ENCODE measurements around the gene SLC35A5. TPM values are rescaled to one million over a fixed set of nuclear protein-coding genes. Genes with fewer than 3 reads are reported as not detected.

Gene SLC35A5
- total and polyA plus RNA-seq, 2 of the 8 experiments (the other 6 are each of a cell fraction or from before 2014, with no cell fraction given) = 36.5 to 38.6 TPM

GRCh38 chr3:112583105-112583504 is 21.3 kb downstream of the SLC35A5 start:
- Histone ChIP-seq H3K36me3 (ENCODE audit: control insufficient read depth in 2 of 4, insufficient read depth in 4 of 4, low read length in 3 of 4) (peaks cover 0 to 43% (median 8%) of the 10 kb centered on the region in 4 experiments; a peak in 4 of 8 replicates), H3K23me2 (ENCODE audit: low read depth, low read length) (no peaks in the 10 kb centered on the region), H3K9me3 (ENCODE audit: insufficient read depth in 2 of 2, low read depth in 1 of 2, low read length in 1 of 2) (no peaks in the 10 kb centered on the region), H2BK5ac (ENCODE audit: low read depth, low read length) (no peak overlapping the region), H3K79me2 (ENCODE audit: control insufficient read depth in 1 of 2, insufficient read depth in 2 of 2, low read length in 2 of 2) (no peaks in the 10 kb centered on the region), H3K79me1 (ENCODE audit: low read depth, low read length) (no peaks in the 10 kb centered on the region), H2BK15ac (ENCODE audit: low read length) (no peak overlapping the region), H4K20me1 (replicated peaks in 1 of 2; ENCODE audit: control insufficient read depth in 1 of 2, insufficient read depth in 2 of 2, low read length in 2 of 2) (no peaks in the 10 kb centered on the region), H3K23ac (ENCODE audit: insufficient read length) (no peak overlapping the region), H4K5ac (ENCODE audit: insufficient read length, low read depth, low read length) (no peak overlapping the region), H3K56ac (replicated peaks; ENCODE audit: insufficient read length, low read depth, low read length) (no peak overlapping the region), H3K27me3 (replicated peaks in 1 of 4; ENCODE audit: control insufficient read depth in 3 of 4, extremely low read depth in 1 of 4, insufficient read depth in 3 of 4, low read length in 3 of 4) (no peaks in the 10 kb centered on the region), H3K18ac (ENCODE audit: extremely low read depth, low read length) (no peak overlapping the region), H4K8ac (ENCODE audit: extremely low read depth, insufficient read depth, low read length) (no peak overlapping the region), H3K4me3 (ENCODE audit: extremely low read depth in 1 of 4, insufficient read depth in 2 of 4, low read depth in 3 of 4, low read length in 4 of 4) (no peak overlapping the region), H3K4ac (replicated peaks; ENCODE audit: insufficient read length, low read depth, low read length) (no peak overlapping the region), H3K4me1 (replicated peaks in 1 of 4; ENCODE audit: control insufficient read depth in 3 of 4, insufficient read depth in 4 of 4, low read length in 3 of 4) (no peaks in the 10 kb centered on the region; a peak in 1 of 7 replicates), H4K91ac (replicated peaks; ENCODE audit: insufficient read length, low read length) (no peak overlapping the region), H3K4me2 (ENCODE audit: insufficient read depth in 1 of 2, low read depth in 2 of 2, low read length in 2 of 2) (no peak overlapping the region), H2AK5ac (ENCODE audit: low read depth, low read length) (no peak overlapping the region), H2AFZ (ENCODE audit: low read length) (no peak overlapping the region), H2BK12ac (ENCODE audit: low read depth, low read length) (no peak overlapping the region), H3K27ac (ENCODE audit: low read depth, low read length) (no peak overlapping the region), H2BK120ac (replicated peaks; ENCODE audit: low read depth, low read length) (no peak overlapping the region), H2BK20ac (ENCODE audit: low read length) (no peak overlapping the region), H3K14ac (ENCODE audit: insufficient read length) (no peak overlapping the region), H3K9ac (replicated peaks in 1 of 4; ENCODE audit: extremely low read depth in 1 of 4, low read depth in 3 of 4, low read length in 3 of 4) (no peak overlapping the region)
- WGBS, 2 experiments (ENCODE audit: extremely low coverage in 1 of 2, insufficient coverage in 1 of 2, insufficient read length in 1 of 2, insufficient replicate concordance in 2 of 2, low coverage in 1 of 2, low lambda C conversion rate in 2 of 2, missing lambda C conversion rate in 1 of 2) = 72% methylated on average over 3 of the region's 3 CpGs; no CpG with 5 or more reads in 1 of the 2 experiments
- FAIRE-seq (no peak), DNase-seq (ENCODE audit: low read depth in 1 of 2, low spot score in 2 of 2) (no peak)
- CTCF ChIA-PET (ENCODE audit: partially characterized antibody) = interaction anchor here (1.0 to 2.3 kb wide), 24 partner anchors 14 to 445 kb away, joined by 3 to 25 read pairs (median 7); partner anchors contain the start of gene CCDC80
- no peak for TF ChIP-seq SP1 (IDR thresholded peaks at IDR 0.05; ENCODE audit: low read depth, low read length)
- POLR2A ChIA-PET (ENCODE audit: partially characterized antibody) = interaction anchor here (0.6 to 2.3 kb wide), 2 partner anchors 59 to 426 kb away, joined by 3 to 9 read pairs; no protein-coding TSS in a partner anchor
